IMR-90 (cell line): ENCODE measurements around the gene SIGLEC7. TPM values are rescaled to one million over a fixed set of nuclear protein-coding genes. Genes with fewer than 3 reads are reported as not detected.

ENCODE experiments used
- ATAC-seq: fragments of 200-7000 bp; cut with Tn5 transposase; 2 replicates; pipeline ENCODE4 v1.9.1; 2020; ENCODE audit warnings: low read depth, mild to moderate bottlenecking, moderate library complexity
- BruUV-seq: library from RNA; stranded (reverse); fragments of 400-500 nt; replicated peaks from 2 replicates; lab custom pipeline; 2021; lab: Mats Ljungman, UMichigan
- CTCF ChIA-PET: fragments of 300-600 bp; formaldehyde crosslinking; extraction: SDS; loops from one replicate; lab custom pipeline; 2021; ENCODE audit warnings: antibody characterized with exemption; lab: Yijun Ruan, JAX
- POLR2A ChIA-PET: fragments of 300-600 bp; sonication (Branson Sonifier 250); formaldehyde crosslinking; loops from one replicate; lab custom pipeline; 2022; ENCODE audit warnings: antibody characterized with exemption; ENCODE audit not compliant: unreplicated experiment; lab: Charles Lee
- DNase-seq: peaks from one replicate; pipeline ENCODE4 v3.0.0; 2013
- H2AFZ ChIP-seq: replicated peaks from 2 replicates; pipeline ENCODE3; 2013; ENCODE audit warnings: low read length, mild to moderate bottlenecking; ENCODE audit not compliant: poor library complexity
- H2AK5ac ChIP-seq: 2 replicates; pipeline ENCODE4 v1.6.1; 2013; ENCODE audit warnings: low read depth, low read length, inconsistent platforms
- H2AK9ac ChIP-seq: replicated peaks from 2 replicates; pipeline ENCODE3; 2013; ENCODE audit warnings: mild to moderate bottlenecking, low read depth, low read length, moderate library complexity; ENCODE audit not compliant: poor library complexity
- H2BK120ac ChIP-seq: 2 replicates; pipeline ENCODE4 v1.6.1; 2013; ENCODE audit warnings: low read depth, low read length, inconsistent platforms
- H2BK15ac ChIP-seq: 3 replicates; pipeline ENCODE4 v1.6.1; 2013; ENCODE audit warnings: low read depth, low read length, inconsistent platforms
- H2BK20ac ChIP-seq: 2 replicates; pipeline ENCODE4 v1.6.1; 2013; ENCODE audit warnings: low read depth, mild to moderate bottlenecking, inconsistent platforms, low read length, moderate library complexity
- H2BK5ac ChIP-seq: 2 replicates; pipeline ENCODE4 v1.6.1; 2013; ENCODE audit warnings: mild to moderate bottlenecking, low read depth, low read length, inconsistent platforms; ENCODE audit not compliant: poor library complexity, severe bottlenecking
- H3K14ac ChIP-seq: replicated peaks from 2 replicates; pipeline ENCODE4 v1.6.1; 2013; ENCODE audit warnings: low read depth, low read length, inconsistent platforms
- H3K18ac ChIP-seq: 2 replicates; pipeline ENCODE4 v1.6.1; 2013; ENCODE audit warnings: low read depth, low read length, control low read depth
- H3K23ac ChIP-seq: 2 replicates; pipeline ENCODE4 v1.6.1; 2013; ENCODE audit warnings: low read depth, low read length, inconsistent platforms
- H3K27ac ChIP-seq: 2 replicates; pipeline ENCODE4 v1.5.1; 2013; ENCODE audit warnings: mild to moderate bottlenecking, control low read depth, low read length; ENCODE audit not compliant: insufficient read depth
- H3K27me3 ChIP-seq: 2 replicates; pipeline ENCODE4 v1.6.1; 2013; ENCODE audit warnings: low read length; ENCODE audit not compliant: control insufficient read depth, insufficient read depth
- H3K36me3 ChIP-seq: 2 replicates; pipeline ENCODE4 v1.6.1; 2013; ENCODE audit warnings: low read length, mixed read lengths; ENCODE audit not compliant: control insufficient read depth, insufficient read depth
- H3K4ac ChIP-seq: 2 replicates; pipeline ENCODE4 v1.6.1; 2013; ENCODE audit warnings: low read depth, low read length, inconsistent platforms
- H3K4me1 ChIP-seq: 2 replicates; pipeline ENCODE4 v1.6.1; 2013; ENCODE audit warnings: low read length, mixed read lengths; ENCODE audit not compliant: control insufficient read depth, insufficient read depth
- H3K4me2 ChIP-seq: 2 replicates; pipeline ENCODE4 v1.6.1; 2013; ENCODE audit warnings: low read depth, mild to moderate bottlenecking, control low read depth, low read length, moderate library complexity
- H3K4me3 ChIP-seq: 2 replicates; pipeline ENCODE4 v1.5.1; 2013; ENCODE audit warnings: low read depth, mild to moderate bottlenecking, control low read depth, low read length, moderate library complexity; ENCODE audit not compliant: insufficient read depth
- H3K56ac ChIP-seq: 2 replicates; pipeline ENCODE4 v1.6.1; 2013; ENCODE audit warnings: low read length, inconsistent platforms; ENCODE audit not compliant: insufficient read depth; ENCODE audit errors: extremely low read depth
- H3K79me1 ChIP-seq, 2 experiments: 2 replicates each; pipeline ENCODE4 v1.6.1; 2013; ENCODE audit warnings: low read length in 2 of 2, inconsistent platforms in 1 of 2, low read depth in 1 of 2
- H3K9ac ChIP-seq: 2 replicates; pipeline ENCODE4 v1.6.1; 2013; ENCODE audit warnings: low read depth, low read length, control low read depth
- H3K9me1 ChIP-seq: 2 replicates; pipeline ENCODE4 v1.6.1; 2013; ENCODE audit warnings: low read length, inconsistent platforms; ENCODE audit not compliant: insufficient read depth
- H3K9me3 ChIP-seq: 2 replicates; pipeline ENCODE4 v1.6.1; 2013; ENCODE audit warnings: low read length; ENCODE audit not compliant: control insufficient read depth, insufficient read depth
- H4K20me1 ChIP-seq: 2 replicates; pipeline ENCODE4 v1.6.1; 2013; ENCODE audit warnings: low read length, inconsistent platforms; ENCODE audit not compliant: insufficient read depth
- H4K5ac ChIP-seq: 2 replicates; pipeline ENCODE4 v1.6.1; 2013; ENCODE audit warnings: mild to moderate bottlenecking, low read depth, low read length, control low read depth
- H4K8ac ChIP-seq, 2 experiments: 2 replicates each; pipeline ENCODE4 v1.6.1; 2013; ENCODE audit warnings: low read depth in 2 of 2, low read length in 2 of 2, control low read depth in 1 of 2, inconsistent platforms in 1 of 2
- H4K91ac ChIP-seq: 2 replicates; pipeline ENCODE4 v1.6.1; 2013; ENCODE audit warnings: low read depth, low read length, inconsistent platforms; ENCODE audit not compliant: insufficient read depth
- BHLHE40 ChIP-seq: fragments of 150-350 bp; IDR thresholded peaks from 2 replicates; pipeline ENCODE4 v1.6.1; 2016; ENCODE audit warnings: mild to moderate bottlenecking, low read depth, low read length
- MAFK ChIP-seq: IDR thresholded peaks from 2 replicates; pipeline ENCODE4 v1.6.1; 2012; ENCODE audit warnings: low read depth, low read length, improper control_type of control experiment
- MAZ ChIP-seq: IDR thresholded peaks from 2 replicates; pipeline ENCODE4 v1.6.1; 2012; ENCODE audit warnings: low read depth, mild to moderate bottlenecking, low read length, improper control_type of control experiment, moderate library complexity, borderline replicate concordance
- NFE2L2 ChIP-seq: fragments of 150-350 bp; IDR thresholded peaks from 2 replicates; pipeline ENCODE4 v1.6.1; 2016; ENCODE audit warnings: low read depth, mild to moderate bottlenecking, low read length
- POLR2A ChIP-seq: IDR thresholded peaks from 2 replicates; pipeline ENCODE4 v1.6.1; 2012; ENCODE audit warnings: mild to moderate bottlenecking, low read depth, low read length
- RCOR1 ChIP-seq: IDR thresholded peaks from 2 replicates; pipeline ENCODE4 v1.6.1; 2012; ENCODE audit warnings: mild to moderate bottlenecking, low read length, improper control_type of control experiment; ENCODE audit not compliant: insufficient replicate concordance
- RFX5 ChIP-seq: IDR thresholded peaks from 2 replicates; pipeline ENCODE4 v1.8.0; 2012; ENCODE audit warnings: low read depth, mild to moderate bottlenecking, low read length, moderate library complexity
- WGBS, 2 experiments: methylation state at CpG; one replicate each; pipeline versions ENCODE4 v1.1.5 to v1.1.7; 2013; ENCODE audit warnings: missing lambda C conversion rate in 2 of 2; ENCODE audit not compliant: insufficient read length in 1 of 2; ENCODE audit errors: extremely low coverage in 2 of 2; 5-methylcytosine and 5-hydroxymethylcytosine counted together
- dilution Hi-C: fragments of 300-500 bp; cut with HindIII; formaldehyde crosslinking; loops from one replicate; pipeline ENCODE4 v1.14.3; 2018; ENCODE audit warnings: low sequenced_read_pairs; ENCODE audit not compliant: unreplicated experiment
- in situ Hi-C: fragments of 300-500 bp; cut with MboI; formaldehyde crosslinking; loops from 3 replicates; pipeline ENCODE4 v1.14.3; 2019; ENCODE audit warnings: low sequenced_read_pairs, inconsistent platforms, mixed read lengths
- intact Hi-C: fragments of 100-400 bp; cut with micrococcal nuclease; formaldehyde crosslinking; loops from 2 replicates; pipeline ENCODE4 v1.10.0; 2022
- polyA plus RNA-seq, 3 experiments: library from polyadenylated mRNA; depleted of rRNA; stranded (reverse); fragments of >200 nt; gene quantifications; 2 replicates each; pipeline ENCODE4 v1.2.3, GENCODE V29; 2012; ENCODE audit warnings: low replicate concordance in 1 of 3
- total RNA-seq: library from RNA; depleted of rRNA; stranded (reverse); fragments of >200 nt; gene quantifications from 2 replicates; pipeline ENCODE4 v1.2.3, GENCODE V29; 2012

The SIGLEC7 gene
- total and polyA plus RNA-seq, 2 of the 4 experiments (the other 2 are of a cell fraction): not detected

DNA sequence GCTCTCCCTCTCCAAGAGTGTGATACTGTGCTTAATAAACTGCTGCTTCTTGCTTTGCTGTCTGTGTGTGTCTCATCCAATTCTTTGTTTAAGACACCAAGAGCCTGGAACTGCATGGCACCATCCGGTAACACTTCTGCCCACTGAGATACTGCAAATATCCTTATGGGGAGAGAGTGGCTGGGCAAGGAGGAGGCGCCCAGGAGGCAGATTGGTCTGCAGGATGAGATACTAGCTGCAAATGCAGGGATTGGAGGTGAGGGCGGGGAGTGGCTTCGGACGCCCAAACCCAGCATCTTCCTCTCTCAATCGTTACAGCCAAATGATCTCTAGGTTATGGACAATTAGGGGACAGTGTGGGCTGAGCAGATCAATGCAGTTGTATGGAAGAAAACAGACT, 1.7 kb upstream of the SIGLEC7 start:
- intact Hi-C loops: no loop called here
- Histone ChIP-seq H3K9me3 (no peaks in the 10 kb centered on the region), H3K36me3 (no peaks in the 10 kb centered on the region), H2BK15ac (no peak overlapping the region), H3K4me2 (no peak overlapping the region), H3K4me1 (no peaks in the 10 kb centered on the region), H3K56ac (no peak overlapping the region), H3K79me1 (no peaks in the 10 kb centered on the region), H3K14ac (no peak overlapping the region), H3K9ac (no peak overlapping the region), H2AFZ (no peak overlapping the region), H3K23ac (no peak overlapping the region), H3K27ac (no peak overlapping the region), H4K8ac (no peak overlapping the region), H3K27me3 (peaks cover 7% of the 10 kb centered on the region), H2BK5ac (no peak overlapping the region), H4K91ac (no peak overlapping the region), H4K20me1 (no peaks in the 10 kb centered on the region), H2AK9ac (no peak overlapping the region), H3K18ac (no peak overlapping the region), H3K9me1 (no peaks in the 10 kb centered on the region), H2AK5ac (no peak overlapping the region), H2BK120ac (no peak overlapping the region), H4K5ac (no peak overlapping the region), H3K4ac (no peak overlapping the region), H3K4me3 (no peak overlapping the region), H2BK20ac (no peak overlapping the region)
- no peak for DNase-seq
- CTCF ChIA-PET: no interaction called here
- no TSS peak for BruUV-seq
- POLR2A ChIA-PET: no interaction called here
- dilution Hi-C loops: no loop called here
- no peak for ATAC-seq
- no peak for TF ChIP-seq MAZ
- TF ChIP-seq NFE2L2: no peak
- TF ChIP-seq RFX5: no peak
- no peak for TF ChIP-seq POLR2A
- TF ChIP-seq RCOR1: no peak
- TF ChIP-seq MAFK: no peak
- no peak for TF ChIP-seq BHLHE40
- in situ Hi-C loops: no loop called here
- WGBS, 2 experiments: no CpG with 5 or more reads among the region's 6 CpGs
